Measurements from ENCODE around the gene NAE1. TPM values are rescaled to one million over a fixed set of nuclear protein-coding genes. Genes with fewer than 3 reads are reported as not detected.
A peak's percentile ranks its signal among the peaks of the same experiment; 100 is the strongest.

The NAE1 gene
- total RNA-seq, 1 donor from 2014 or later: 125 TPM

DNA sequence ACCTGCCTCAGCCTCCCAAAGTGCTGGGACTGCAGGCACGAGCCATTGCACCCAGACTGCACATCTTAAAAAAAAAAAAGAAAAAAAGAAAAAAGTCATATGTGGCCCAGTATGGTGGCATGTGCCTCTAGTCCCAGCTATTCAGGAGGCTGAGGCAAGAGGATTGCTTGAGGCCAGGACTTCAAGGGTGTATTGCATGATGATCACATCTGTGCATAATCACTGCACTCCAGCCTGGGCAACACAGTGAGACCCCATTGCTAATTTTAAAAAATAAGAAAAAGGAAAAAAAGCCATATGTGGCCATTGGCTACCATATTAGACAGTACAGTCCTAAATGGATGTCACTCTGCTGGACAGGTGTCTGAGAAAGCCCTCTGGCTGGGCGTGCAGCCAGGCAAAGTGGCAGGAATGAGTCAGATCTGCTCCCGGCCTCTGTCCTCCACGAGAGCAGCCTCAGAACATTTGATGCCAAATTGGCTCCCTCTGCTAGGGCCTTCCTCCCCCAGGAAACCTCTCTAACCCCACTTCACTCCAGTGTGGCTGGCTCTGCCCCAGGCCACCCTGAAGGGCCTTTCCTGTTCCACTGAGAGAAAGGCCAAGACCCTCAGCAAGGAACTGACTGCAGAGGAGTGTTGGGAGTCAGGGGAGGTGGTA is 28.1 kb upstream of the NAE1 start:
- Mint-ChIP-seq H3K4me3 (no peak overlapping the region), H3K9me3 (no peaks in the 10 kb centered on the region), H3K27ac (no peak overlapping the region), H3K4me1 (no peaks in the 10 kb centered on the region), H3K36me3 (ENCODE audit: low read depth) (no peaks in the 10 kb centered on the region), H3K27me3 (peaks cover 1% of the 10 kb centered on the region)
- intact Hi-C loops (cut with micrococcal nuclease): no loop called here
- no peak for DNase-seq

DNA sequence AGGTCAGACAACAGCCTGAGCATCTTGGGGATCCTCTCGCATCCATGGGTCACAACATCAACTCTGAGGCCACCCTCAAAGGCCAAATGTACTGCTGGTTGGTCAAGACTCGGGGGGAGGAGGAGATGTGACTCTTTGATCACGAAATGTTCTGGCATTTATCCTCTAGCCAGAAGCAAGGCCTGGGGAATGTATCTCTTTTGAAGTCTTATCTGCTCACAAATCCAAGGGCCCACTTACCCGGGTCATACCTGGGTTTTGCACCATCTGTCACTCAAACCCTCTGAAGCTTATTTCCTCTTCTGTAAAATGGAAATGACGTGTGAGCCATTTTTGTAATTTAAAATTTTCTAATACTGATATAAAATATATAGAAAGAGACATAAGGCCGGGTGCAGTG is 26.7 kb upstream of the NAE1 start:
- DNase-seq: no peak
- Mint-ChIP-seq H3K4me3 (no peak overlapping the region), H3K27ac (no peak overlapping the region), H3K4me1 (no peaks in the 10 kb centered on the region), H3K36me3 (ENCODE audit: low read depth) (no peaks in the 10 kb centered on the region), H3K27me3 (peaks cover 1% of the 10 kb centered on the region), H3K9me3 (no peaks in the 10 kb centered on the region)
- intact Hi-C loops (cut with micrococcal nuclease): no loop called here

DNA sequence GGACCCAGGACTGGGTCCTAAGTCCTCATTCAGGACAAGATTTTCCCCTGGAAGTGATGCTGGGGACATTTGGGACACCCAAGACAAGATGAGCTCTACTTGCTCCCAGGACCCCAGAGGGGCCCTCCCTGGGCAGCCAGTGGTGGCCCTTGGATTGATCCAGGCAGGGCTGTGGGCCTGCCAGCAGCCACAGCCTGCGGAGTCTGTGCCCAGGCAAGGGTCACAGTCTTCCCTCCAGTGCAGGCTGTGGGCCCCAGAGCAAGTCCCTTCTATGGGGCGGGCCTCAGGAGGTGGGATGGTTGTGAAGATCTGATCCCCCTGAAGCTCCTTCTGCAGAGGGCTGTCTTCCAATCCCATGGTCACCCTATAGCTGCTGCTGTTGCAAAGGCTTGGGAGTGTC is 26.0 kb upstream of the NAE1 start:
- Mint-ChIP-seq H3K27me3 (peaks cover 1% of the 10 kb centered on the region), H3K36me3 (ENCODE audit: low read depth) (no peaks in the 10 kb centered on the region), H3K27ac (peak overlapping the region; percentile 4), H3K4me3 (no peak overlapping the region), H3K4me1 (no peaks in the 10 kb centered on the region), H3K9me3 (no peaks in the 10 kb centered on the region)
- intact Hi-C loops (cut with micrococcal nuclease): no loop called here
- DNase-seq: no peak

DNA sequence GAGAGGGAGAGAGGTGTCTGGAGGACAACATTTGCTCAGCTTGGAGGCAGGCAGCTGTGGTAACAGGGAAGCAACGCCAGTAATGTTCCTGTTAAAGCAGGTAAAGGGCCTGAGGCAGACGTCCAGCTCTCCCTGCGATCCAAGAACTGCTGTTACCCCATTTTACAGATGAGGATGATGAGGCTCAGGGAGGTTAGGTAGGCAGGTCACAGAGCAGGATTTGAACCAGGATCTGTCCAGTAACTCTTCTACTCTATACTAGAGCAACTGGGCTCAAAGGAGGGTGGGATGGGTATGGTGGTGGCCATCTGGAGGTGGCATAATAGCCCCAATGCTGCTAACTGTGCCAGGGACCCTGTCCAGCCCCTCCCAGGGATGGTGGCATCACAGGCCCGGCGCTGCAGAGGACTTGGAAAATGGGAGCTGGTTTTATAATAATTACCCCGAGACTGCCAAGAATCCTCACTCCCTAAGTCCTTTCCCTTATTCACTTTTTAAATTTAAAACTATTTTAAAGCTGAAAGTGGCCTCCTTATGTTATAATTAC is 25.5 kb upstream of the NAE1 start:
- Mint-ChIP-seq H3K27ac (no peak overlapping the region), H3K9me3 (no peaks in the 10 kb centered on the region), H3K4me1 (no peaks in the 10 kb centered on the region), H3K27me3 (peaks cover 1% of the 10 kb centered on the region), H3K36me3 (ENCODE audit: low read depth) (no peaks in the 10 kb centered on the region), H3K4me3 (no peak overlapping the region)
- intact Hi-C loops (cut with micrococcal nuclease): no loop called here
- no peak for DNase-seq

DNA sequence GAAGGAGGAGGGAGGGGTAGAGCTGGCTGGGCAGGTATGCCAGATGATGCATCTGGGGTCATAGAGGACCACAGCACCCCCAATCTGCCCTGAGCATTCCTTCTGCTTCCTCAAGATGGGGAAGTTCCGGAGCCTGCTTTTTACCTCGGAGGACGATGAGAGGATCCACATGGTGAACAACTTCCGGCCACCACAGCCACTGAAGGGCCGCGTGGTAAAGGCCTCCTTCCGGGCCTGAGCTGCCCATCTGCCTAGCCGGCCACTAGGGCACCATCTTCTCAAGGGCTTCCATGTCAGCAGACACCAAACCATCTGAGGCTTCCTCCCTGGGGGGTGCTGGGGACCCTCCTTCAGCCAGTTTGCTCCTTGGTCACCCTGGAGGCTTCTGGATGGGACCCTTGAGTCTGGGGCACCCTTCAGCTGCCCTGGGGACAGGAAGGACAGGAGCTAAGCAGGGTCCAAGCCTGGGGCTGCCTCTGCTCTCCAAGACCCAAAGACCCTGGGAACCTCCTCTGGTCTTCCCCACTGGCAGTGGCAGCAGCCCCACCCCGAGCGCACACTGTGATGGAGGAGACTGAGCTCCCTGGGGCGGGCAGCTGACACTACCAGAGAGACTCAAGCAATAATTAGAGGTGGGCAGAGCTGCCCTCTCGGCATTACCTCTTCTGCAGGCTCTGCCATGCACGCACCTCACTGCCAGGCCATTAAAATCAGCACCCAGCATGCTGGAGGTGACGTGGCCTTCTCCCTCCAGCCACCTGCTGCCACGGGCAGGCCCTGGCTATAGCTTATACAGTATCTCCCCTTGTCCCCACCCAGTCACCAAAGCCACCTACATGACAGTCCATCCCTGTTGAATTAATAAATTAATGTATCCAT is 22.7 kb upstream of the NAE1 start:
- peaks cover 1% of the 10 kb centered on the region for H3K27me3 Mint-ChIP-seq
- intact Hi-C loops (cut with micrococcal nuclease): no loop called here
- DNase-seq: no peak
- peaks cover under 1% of the 10 kb centered on the region for H3K4me1 Mint-ChIP-seq
- no peaks in the 10 kb centered on the region for H3K9me3 Mint-ChIP-seq
- peak overlapping the region; percentile 67 for H3K27ac Mint-ChIP-seq
- H3K36me3 Mint-ChIP-seq (ENCODE audit: low read depth): no peaks in the 10 kb centered on the region
- H3K4me3 Mint-ChIP-seq: no peak overlapping the region

DNA sequence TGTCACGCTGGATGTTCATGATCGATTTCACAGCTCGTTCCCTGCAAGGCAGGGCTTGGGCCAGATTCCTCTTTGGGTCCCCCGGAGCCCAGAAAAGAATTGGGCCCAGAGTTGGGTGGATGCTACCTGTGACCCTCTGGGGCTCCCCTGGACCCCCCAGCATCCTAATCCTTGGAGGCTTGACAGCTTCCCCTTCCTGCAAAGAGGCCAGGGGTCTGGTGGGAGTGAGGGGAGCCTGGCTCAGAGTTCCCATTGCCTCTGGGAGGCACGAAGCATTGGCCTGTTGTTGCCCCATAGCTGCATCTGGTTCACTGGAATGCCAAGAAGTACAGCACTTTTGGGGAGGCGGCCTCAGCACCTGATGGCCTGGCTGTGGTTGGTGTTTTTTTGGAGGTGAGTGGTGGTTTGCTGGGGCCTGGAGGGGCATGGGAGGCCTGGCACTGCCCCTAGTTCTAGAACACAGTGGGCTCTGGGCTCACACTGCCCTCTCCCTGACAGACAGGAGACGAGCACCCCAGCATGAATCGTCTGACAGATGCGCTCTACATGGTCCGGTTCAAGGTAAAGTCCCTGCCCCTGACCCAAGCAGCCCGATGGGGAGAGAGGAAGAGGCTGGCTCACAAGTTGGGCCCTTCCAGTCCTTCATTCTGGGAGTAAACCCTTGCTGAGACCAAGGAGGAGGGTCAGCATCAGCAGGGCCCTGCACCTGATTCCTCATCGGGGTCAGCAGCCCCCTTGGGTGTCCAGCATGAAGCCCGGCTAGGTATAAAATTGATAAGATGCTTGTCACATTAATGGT is 20.6 kb upstream of the NAE1 start:
- DNase-seq: no peak
- peaks cover 3% of the 10 kb centered on the region for H3K27me3 Mint-ChIP-seq
- no peaks in the 10 kb centered on the region for H3K36me3 Mint-ChIP-seq (ENCODE audit: low read depth)

DNA sequence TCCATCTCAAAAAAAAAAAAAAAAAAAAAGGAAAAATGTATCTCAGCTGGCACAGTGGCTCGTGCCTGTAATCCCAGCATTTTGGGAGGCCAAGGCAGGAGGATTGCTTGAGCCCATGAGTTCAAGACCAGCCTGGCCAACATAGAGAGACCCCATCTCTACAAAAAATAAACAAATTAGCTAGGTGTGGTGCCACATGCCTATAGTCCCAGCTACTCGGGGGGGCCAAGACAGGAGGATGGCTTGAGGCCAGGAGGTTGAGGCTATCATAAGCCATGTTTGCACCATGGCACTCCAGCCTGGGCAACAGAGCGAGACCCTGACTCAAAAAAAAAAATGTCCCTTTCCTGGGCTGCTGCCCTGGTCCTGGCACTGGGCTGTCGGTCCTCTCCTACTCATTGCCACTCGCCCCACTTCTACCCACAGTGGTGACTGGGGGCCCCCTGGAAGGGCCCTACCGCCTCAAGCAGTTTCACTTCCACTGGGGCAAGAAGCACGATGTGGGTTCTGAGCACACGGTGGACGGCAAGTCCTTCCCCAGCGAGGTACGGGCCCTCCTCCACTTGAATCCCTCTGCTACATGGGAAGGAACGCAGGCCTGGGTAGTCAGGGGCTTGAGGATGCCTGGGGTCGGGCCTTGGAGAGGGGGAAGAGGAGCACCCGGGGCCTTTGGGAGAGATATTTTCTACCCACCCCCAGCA is 19.5 kb upstream of the NAE1 start:
- Mint-ChIP-seq H3K4me1 (peaks cover 14% of the 10 kb centered on the region), H3K36me3 (ENCODE audit: low read depth) (no peaks in the 10 kb centered on the region), H3K27ac (no peak overlapping the region), H3K9me3 (no peaks in the 10 kb centered on the region), H3K27me3 (peaks cover 14% of the 10 kb centered on the region), H3K4me3 (no peak overlapping the region)
- DNase-seq: no peak
- intact Hi-C loops (cut with micrococcal nuclease): no loop called here

More for the DNA sequence above, 20.6 kb upstream of the NAE1 start:
- Mint-ChIP-seq H3K9me3 (no peaks in the 10 kb centered on the region), H3K27ac (no peak overlapping the region), H3K4me3 (no peak overlapping the region), H3K4me1 (peaks cover 12% of the 10 kb centered on the region)
- intact Hi-C loops (cut with micrococcal nuclease): no loop called here

DNA sequence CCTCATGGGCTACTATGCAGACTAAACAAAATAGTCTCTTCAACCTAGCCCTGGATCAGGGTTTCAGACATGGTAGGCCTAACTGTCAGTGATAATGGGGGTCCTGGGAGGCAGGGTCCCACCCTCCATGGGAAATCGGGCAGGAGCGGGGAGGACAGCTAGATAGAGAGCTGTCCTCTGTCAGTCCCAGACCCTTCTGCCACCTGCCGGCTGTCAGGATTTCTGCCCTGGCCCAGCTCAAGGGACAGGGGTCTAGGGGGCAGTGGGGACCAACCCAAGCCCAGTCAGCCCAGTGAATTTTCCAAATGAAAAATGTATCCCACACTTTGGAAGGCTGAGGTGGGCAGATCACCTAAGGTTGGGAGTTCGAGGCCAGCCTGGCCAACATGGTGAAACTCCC is 18.8 kb upstream of the NAE1 start:
- H3K4me1 Mint-ChIP-seq: peaks cover 17% of the 10 kb centered on the region
- peaks cover 19% of the 10 kb centered on the region for H3K27me3 Mint-ChIP-seq
- intact Hi-C loops (cut with micrococcal nuclease): no loop called here
- no peaks in the 10 kb centered on the region for H3K36me3 Mint-ChIP-seq (ENCODE audit: low read depth)
- H3K27ac Mint-ChIP-seq: no peak overlapping the region
- no peak overlapping the region for H3K4me3 Mint-ChIP-seq
- no peaks in the 10 kb centered on the region for H3K9me3 Mint-ChIP-seq
- DNase-seq: no peak

DNA sequence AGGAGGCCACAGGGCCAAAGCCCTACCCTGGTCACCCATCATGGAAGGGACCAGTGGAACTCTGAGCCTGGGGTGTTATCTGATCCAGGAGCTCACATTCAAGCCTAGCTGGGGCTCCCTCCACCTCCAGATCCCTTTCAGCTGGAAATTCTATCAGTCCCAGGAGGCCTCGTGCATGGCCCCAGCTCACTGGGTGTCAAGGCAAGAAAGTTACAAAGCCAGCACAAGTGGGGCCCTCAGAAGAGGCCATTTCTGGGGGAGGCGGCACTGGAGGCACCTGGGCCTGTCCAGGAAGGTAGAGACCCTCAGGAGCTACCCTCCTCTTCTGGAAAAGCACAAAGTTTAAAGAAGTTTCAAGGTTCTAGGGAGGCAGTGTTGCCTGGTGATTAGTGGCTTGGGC is 18.2 kb upstream of the NAE1 start:
- no peak for DNase-seq
- no peaks in the 10 kb centered on the region for H3K36me3 Mint-ChIP-seq (ENCODE audit: low read depth)
- intact Hi-C loops (cut with micrococcal nuclease): no loop called here
- no peaks in the 10 kb centered on the region for H3K9me3 Mint-ChIP-seq
- peaks cover 17% of the 10 kb centered on the region for H3K4me1 Mint-ChIP-seq
- no peak overlapping the region for H3K27ac Mint-ChIP-seq
- no peak overlapping the region for H3K4me3 Mint-ChIP-seq
- peaks cover 18% of the 10 kb centered on the region for H3K27me3 Mint-ChIP-seq

DNA sequence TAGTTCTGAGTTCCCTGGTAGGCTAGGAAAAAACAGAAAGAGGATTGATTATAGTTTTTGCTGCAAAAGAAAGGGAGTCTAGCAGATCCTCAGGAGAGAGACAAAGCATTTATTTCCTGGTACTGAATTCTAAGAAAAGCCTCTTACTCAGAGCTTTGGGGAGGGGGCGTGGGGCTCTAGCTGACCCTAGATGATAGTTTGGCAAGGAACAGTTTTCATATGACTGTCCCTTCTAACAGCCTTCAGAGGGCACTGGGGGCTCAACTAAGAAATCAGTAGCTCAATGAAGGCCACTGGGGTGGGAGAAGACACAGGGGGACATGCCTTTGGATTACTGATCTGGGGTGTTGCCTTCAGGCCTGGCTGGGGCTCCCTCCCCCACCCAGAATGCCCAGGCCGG is 17.4 kb upstream of the NAE1 start:
- H3K4me1 Mint-ChIP-seq: peaks cover 19% of the 10 kb centered on the region
- no peaks in the 10 kb centered on the region for H3K9me3 Mint-ChIP-seq
- no peak for DNase-seq
- H3K4me3 Mint-ChIP-seq: no peak overlapping the region
- H3K36me3 Mint-ChIP-seq (ENCODE audit: low read depth): no peaks in the 10 kb centered on the region
- H3K27ac Mint-ChIP-seq: peak overlapping the region; percentile 35
- intact Hi-C loops (cut with micrococcal nuclease): no loop called here
- H3K27me3 Mint-ChIP-seq: peaks cover 26% of the 10 kb centered on the region

DNA sequence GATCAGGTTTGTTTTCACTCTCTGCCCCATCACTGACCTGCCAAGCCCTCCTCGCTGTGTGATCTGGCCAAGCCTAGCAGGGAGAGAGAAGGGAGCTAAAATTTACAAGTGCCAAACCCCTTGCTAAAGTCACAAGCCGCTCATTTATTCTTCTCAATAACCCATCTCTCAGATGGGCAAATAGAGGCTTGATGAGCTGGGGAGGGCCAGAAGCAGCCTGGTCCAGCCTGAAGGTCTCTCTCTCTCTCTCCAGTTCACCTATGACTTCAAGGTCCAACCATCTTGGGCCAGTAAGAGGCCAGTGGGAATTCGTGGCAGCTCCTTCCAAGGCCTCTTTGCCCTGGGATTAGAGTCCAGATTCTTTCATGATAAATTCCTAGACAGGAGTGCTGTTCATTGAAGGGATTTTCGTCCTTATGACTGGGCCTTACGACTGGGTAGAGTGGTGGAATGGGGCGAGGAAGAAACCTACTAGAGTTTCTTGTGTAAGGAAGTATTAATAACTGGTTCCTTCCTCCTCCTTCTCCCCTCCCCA is 16.8 kb upstream of the NAE1 start:
- no peak for DNase-seq
- Mint-ChIP-seq H3K27me3 (peaks cover 32% of the 10 kb centered on the region), H3K4me3 (no peak overlapping the region), H3K36me3 (ENCODE audit: low read depth) (no peaks in the 10 kb centered on the region), H3K9me3 (no peaks in the 10 kb centered on the region), H3K27ac (no peak overlapping the region), H3K4me1 (peaks cover 19% of the 10 kb centered on the region)
- intact Hi-C loops (cut with micrococcal nuclease): no loop called here

DNA sequence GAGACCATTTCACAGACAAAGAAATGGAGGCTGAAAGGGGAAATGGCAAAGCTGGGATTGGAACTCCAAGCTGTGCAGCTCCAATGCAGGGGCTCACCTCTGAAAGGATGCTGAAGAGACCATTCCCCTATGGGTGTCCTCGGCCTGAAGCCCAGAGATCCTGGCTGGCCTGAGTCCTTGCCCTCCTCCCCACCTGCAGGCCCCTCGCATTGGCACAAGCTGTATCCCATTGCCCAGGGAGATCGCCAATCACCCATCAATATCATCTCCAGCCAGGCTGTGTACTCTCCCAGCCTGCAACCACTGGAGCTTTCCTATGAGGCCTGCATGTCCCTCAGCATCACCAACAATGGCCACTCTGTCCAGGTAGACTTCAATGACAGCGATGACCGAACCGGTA is 16.1 kb upstream of the NAE1 start:
- Mint-ChIP-seq H3K27me3 (peaks cover 35% of the 10 kb centered on the region), H3K4me3 (no peak overlapping the region), H3K36me3 (ENCODE audit: low read depth) (no peaks in the 10 kb centered on the region), H3K9me3 (no peaks in the 10 kb centered on the region), H3K4me1 (peaks cover 19% of the 10 kb centered on the region), H3K27ac (no peak overlapping the region)
- intact Hi-C loops (cut with micrococcal nuclease): no loop called here
- no peak for DNase-seq

DNA sequence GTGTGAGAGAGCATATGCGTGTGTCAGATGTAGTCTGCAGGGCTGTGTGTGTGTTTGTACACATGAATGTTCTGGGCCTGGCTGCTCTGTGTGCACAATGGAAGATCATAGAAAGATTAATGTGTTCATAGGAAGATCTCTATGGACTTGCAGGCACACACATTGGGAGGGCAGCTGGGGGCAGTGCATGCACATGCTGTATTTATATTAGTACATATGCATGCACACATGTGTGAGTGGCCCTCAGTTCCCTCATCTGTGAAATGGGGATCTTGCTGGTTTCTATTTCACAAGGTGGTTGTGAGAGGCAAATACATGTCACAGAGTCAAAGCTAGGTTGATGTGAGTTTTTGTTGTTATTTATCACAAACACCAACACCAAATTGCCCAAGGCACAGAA is 15.5 kb upstream of the NAE1 start:
- Mint-ChIP-seq H3K9me3 (no peaks in the 10 kb centered on the region), H3K36me3 (ENCODE audit: low read depth) (no peaks in the 10 kb centered on the region), H3K4me3 (peak overlapping the region; percentile 2), H3K27me3 (peaks cover 38% of the 10 kb centered on the region), H3K27ac (no peak overlapping the region), H3K4me1 (peaks cover 19% of the 10 kb centered on the region)
- DNase-seq: no peak
- intact Hi-C loops (cut with micrococcal nuclease): no loop called here

Data from activated CD4-positive, alpha-beta T cell treated with anti-CD3 and anti-CD28 coated beads, Interleukin-2, amount 10 ng/mL, durations not matched to agents 24 days and 14 days (primary cell).